Endothelial cell of umbilical vein (primary cell): Measurements from ENCODE around the gene ANO1. TPM values are rescaled to one million over a fixed set of nuclear protein-coding genes. Genes with fewer than 3 reads are reported as not detected.

Source experiments
- BruUV-seq: library from RNA; stranded (reverse); fragments of 400-500 nt; replicated peaks from 2 replicates; lab custom pipeline; 2021; lab: Mats Ljungman, UMichigan
- CTCF ChIA-PET: fragments of 300-600, 350-600 bp; sonication (Branson Sonifier 250); formaldehyde crosslinking; loops from one replicate; lab custom pipeline; 2021; ENCODE audit warnings: antibody characterized with exemption, inconsistent platforms; lab: Charles Lee
- POLR2A ChIA-PET: fragments of 300-600, 350-600 bp; sonication (Branson Sonifier 250); formaldehyde crosslinking; loops from one replicate; lab custom pipeline; 2021; ENCODE audit warnings: antibody characterized with exemption, inconsistent platforms; lab: Charles Lee
- DNase-seq: peaks from one replicate; pipeline ENCODE4 v3.0.0-alpha.2; 2011; ENCODE audit warnings: low read depth, low spot score
- FAIRE-seq: peaks from 2 replicates; lab custom pipeline; 2011; peaks lifted over from hg19 to GRCh38; lab: Jason Lieb, UNC
- H2AFZ ChIP-seq: 2 replicates; pipeline ENCODE4 v1.6.0; 2012; ENCODE audit warnings: low read depth, low read length, control low read depth, inconsistent platforms
- H3K27ac ChIP-seq: 2 replicates; pipeline ENCODE4 v1.5.1; 2011; ENCODE audit warnings: low read depth, mild to moderate bottlenecking, control low read depth, low read length, moderate library complexity; ENCODE audit not compliant: insufficient read depth
- H3K27me3 ChIP-seq, 2 experiments: 2 replicates each; pipeline versions ENCODE4 v1.6.0 to v1.6.1; 2011; ENCODE audit warnings: low read length in 2 of 2, mixed read lengths in 1 of 2; ENCODE audit not compliant: control insufficient read depth in 2 of 2, insufficient read depth in 2 of 2
- H3K36me3 ChIP-seq, 2 experiments: 2 replicates in 1 of 2; 3 replicates in 1 of 2; pipeline ENCODE4 v1.5.1; 2011; ENCODE audit warnings: low read length in 2 of 2, mild to moderate bottlenecking in 1 of 2, moderate library complexity in 1 of 2; ENCODE audit not compliant: control insufficient read depth in 2 of 2, insufficient read depth in 2 of 2; ENCODE audit errors: extremely low read depth in 1 of 2
- H3K4me1 ChIP-seq: 3 replicates; pipeline ENCODE4 v1.5.1; 2011; ENCODE audit warnings: mild to moderate bottlenecking, low read length; ENCODE audit not compliant: control insufficient read depth, insufficient read depth; ENCODE audit errors: extremely low read depth
- H3K4me2 ChIP-seq: 2 replicates; pipeline ENCODE4 v1.6.1; 2011; ENCODE audit warnings: low read length, control low read depth, mixed read lengths; ENCODE audit not compliant: insufficient read depth
- H3K4me3 ChIP-seq, 3 experiments: fragments of 200-600 bp in 1 of 3; sonication (generic), shearing (Covaris generic) in 1 of 3; replicated peaks in 1 of 3; 2 replicates each; pipeline ENCODE4 v1.5.1; 2011 to 2016; ENCODE audit warnings: control low read depth in 3 of 3, low read length in 3 of 3, mild to moderate bottlenecking in 2 of 3, inconsistent platforms in 1 of 3, low read depth in 1 of 3, moderate library complexity in 1 of 3; ENCODE audit not compliant: insufficient read depth in 1 of 3
- H3K79me2 ChIP-seq: 2 replicates; pipeline ENCODE4 v1.6.0; 2012; ENCODE audit warnings: low read length, inconsistent platforms; ENCODE audit not compliant: control insufficient read depth, insufficient read depth
- H3K9ac ChIP-seq: replicated peaks from 2 replicates; pipeline ENCODE3; 2011; ENCODE audit warnings: low read length, control low read depth; ENCODE audit not compliant: insufficient read depth; ENCODE audit errors: extremely low read depth
- H3K9me1 ChIP-seq: replicated peaks from 3 replicates; pipeline ENCODE4 v1.6.0; 2011; ENCODE audit warnings: mild to moderate bottlenecking, low read length; ENCODE audit not compliant: control insufficient read depth, insufficient read depth; ENCODE audit errors: extremely low read depth
- H3K9me3 ChIP-seq: replicated peaks from 2 replicates; pipeline ENCODE4 v1.5.1; 2012; ENCODE audit warnings: low read length, inconsistent platforms; ENCODE audit not compliant: control insufficient read depth, insufficient read depth
- H4K20me1 ChIP-seq: replicated peaks from 2 replicates; pipeline ENCODE3; 2011; ENCODE audit warnings: mild to moderate bottlenecking, low read length; ENCODE audit not compliant: control insufficient read depth, insufficient read depth; ENCODE audit errors: extremely low read depth
- JUN ChIP-seq: IDR thresholded peaks from 2 replicates; pipeline ENCODE4 v1.6.1; 2011; ENCODE audit warnings: borderline replicate concordance, low read depth; ENCODE audit not compliant: insufficient read length, insufficient read depth
- MYC ChIP-seq: IDR thresholded peaks from one replicate; pipeline ENCODE4 v1.6.1; 2011; ENCODE audit warnings: mild to moderate bottlenecking, low read depth, low read length
- dilution Hi-C: fragments of 300-500 bp; cut with MboI; formaldehyde crosslinking; loops from one replicate; pipeline ENCODE4 v1.15.0; 2019; ENCODE audit warnings: low sequenced_read_pairs; ENCODE audit not compliant: extremely low pct_ligation_motif_present
- intact Hi-C: fragments of 100-400 bp; cut with micrococcal nuclease; formaldehyde crosslinking; loops from one replicate; pipeline ENCODE4 v1.10.0; 2022
- polyA plus RNA-seq, 4 experiments: library from polyadenylated mRNA; depleted of rRNA in 3 of 4; stranded (reverse) in 3 of 4; unstranded in 1 of 4; fragments of >200 nt; gene quantifications; 2 replicates each; pipeline versions ENCODE4 v1.2.1 to v1.2.3, GENCODE V29; 2011 to 2012; ENCODE audit warnings: missing spikeins in 1 of 4
- total RNA-seq: library from RNA; stranded (reverse); gene quantifications from 2 replicates; pipeline ENCODE4 v1.2.3, GENCODE V29; 2021
- TF ChIP-seq, protein P1 (sequence below), 2 donors: IDR thresholded peaks; 1 replicate in 1 of 2; 2 replicates in 1 of 2; pipeline ENCODE4 v1.5.1; 2011; ENCODE audit warnings: low read length in 2 of 2, mild to moderate bottlenecking in 2 of 2, moderate library complexity in 2 of 2, control low read depth in 1 of 2, inconsistent platforms in 1 of 2, low read depth in 1 of 2; ENCODE audit not compliant: insufficient read depth in 1 of 2; ENCODE audit errors: extremely low read depth in 1 of 2

Gene ANO1
- total and polyA plus RNA-seq, 2 donors (not counting 3 experiments of a cell fraction or from before 2014, with no cell fraction given) = 0.03 to 0.40 TPM

- dilution Hi-C loops = loop anchor here (25.0 kb wide), 1 partner anchor 281 kb away; no protein-coding TSS in a partner anchor
- TF ChIP-seq, protein P1, sequence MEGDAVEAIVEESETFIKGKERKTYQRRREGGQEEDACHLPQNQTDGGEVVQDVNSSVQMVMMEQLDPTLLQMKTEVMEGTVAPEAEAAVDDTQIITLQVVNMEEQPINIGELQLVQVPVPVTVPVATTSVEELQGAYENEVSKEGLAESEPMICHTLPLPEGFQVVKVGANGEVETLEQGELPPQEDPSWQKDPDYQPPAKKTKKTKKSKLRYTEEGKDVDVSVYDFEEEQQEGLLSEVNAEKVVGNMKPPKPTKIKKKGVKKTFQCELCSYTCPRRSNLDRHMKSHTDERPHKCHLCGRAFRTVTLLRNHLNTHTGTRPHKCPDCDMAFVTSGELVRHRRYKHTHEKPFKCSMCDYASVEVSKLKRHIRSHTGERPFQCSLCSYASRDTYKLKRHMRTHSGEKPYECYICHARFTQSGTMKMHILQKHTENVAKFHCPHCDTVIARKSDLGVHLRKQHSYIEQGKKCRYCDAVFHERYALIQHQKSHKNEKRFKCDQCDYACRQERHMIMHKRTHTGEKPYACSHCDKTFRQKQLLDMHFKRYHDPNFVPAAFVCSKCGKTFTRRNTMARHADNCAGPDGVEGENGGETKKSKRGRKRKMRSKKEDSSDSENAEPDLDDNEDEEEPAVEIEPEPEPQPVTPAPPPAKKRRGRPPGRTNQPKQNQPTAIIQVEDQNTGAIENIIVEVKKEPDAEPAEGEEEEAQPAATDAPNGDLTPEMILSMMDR (IDR thresholded peaks at IDR 0.05; ENCODE audit: extremely low read depth in 1 of 2, insufficient read depth in 1 of 2, low read depth in 1 of 2, low read length in 2 of 2) = no peak
- TF ChIP-seq MYC (no peak), JUN (no peak)
- Histone ChIP-seq H3K4me1 (no peaks in the 10 kb centered on the region), H2AFZ (no peak overlapping the region), H3K27ac (no peak overlapping the region), H4K20me1 (no peaks in the 10 kb centered on the region), H3K36me3 (no peaks in the 10 kb centered on the region), H3K4me2 (no peak overlapping the region), H3K27me3 (no peaks in the 10 kb centered on the region), H3K79me2 (no peaks in the 10 kb centered on the region), H3K9ac (no peak overlapping the region), H3K9me1 (no peaks in the 10 kb centered on the region), H3K9me3 (no peaks in the 10 kb centered on the region), H3K4me3 (no peak overlapping the region)
- no TSS peak for BruUV-seq
- ChIA-PET POLR2A (no interaction called here), CTCF (interaction anchor here (2.6 to 2.9 kb wide), 2 partner anchors 278 to 285 kb away, joined by 31 to 44 read pairs; no protein-coding TSS in a partner anchor)
- DNase-seq = no peak
- intact Hi-C loops = loop anchor here (10.0 kb wide), 1 partner anchor 479 kb away; no protein-coding TSS in a partner anchor
- FAIRE-seq = no peak
Measured at GRCh38 chr11:70193411-70194292, 115.5 kb downstream of the ANO1 start.
